ENCODE measurements around the gene LOXL3.
"Not testable (repeated sequence)": the region's sequence is repeated elsewhere in the genome, so short reads cannot be mapped to it uniquely, and the experiment has no call there.

Gene LOXL3

DNA sequence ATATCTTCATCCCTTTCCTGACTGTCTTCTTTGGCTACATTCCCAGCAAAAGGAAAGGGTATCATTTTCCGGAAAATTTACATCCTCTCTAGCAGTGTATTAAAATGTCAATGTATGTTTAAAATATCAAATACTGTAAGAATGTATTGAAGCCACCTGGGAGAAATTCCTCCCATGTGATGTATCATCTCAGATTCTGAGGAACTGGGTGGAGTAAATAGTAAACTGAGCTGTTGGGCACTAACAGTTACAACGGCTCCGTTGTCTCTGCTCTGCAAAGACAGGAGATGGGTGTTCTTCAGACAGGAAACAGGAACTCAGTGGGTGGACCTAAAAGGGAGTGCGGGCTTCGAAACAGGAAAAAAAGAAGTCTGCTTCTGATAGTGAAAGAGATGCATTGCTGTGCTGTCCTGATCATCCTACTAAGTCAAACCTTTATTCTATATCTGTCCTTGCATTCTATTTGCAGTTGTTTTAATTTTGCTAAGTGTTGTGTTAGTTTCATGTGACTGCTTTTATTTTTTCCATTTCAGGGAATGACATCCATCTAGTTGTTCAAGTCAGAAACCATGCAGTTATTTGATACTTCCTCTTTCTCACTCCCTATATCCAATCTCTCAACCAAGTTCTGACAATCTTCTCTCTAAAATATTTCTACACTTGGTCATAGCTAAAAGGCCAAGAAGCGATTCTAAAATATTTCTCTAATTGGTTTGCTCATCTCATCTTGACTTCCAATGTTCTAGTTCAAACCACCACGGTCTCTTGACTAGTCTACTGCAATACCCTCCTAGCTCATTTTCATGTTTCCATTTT lies 20.2 kb upstream of the LOXL3 start:
- DNase-seq (ENCODE audit: low read depth): no peak

DNA sequence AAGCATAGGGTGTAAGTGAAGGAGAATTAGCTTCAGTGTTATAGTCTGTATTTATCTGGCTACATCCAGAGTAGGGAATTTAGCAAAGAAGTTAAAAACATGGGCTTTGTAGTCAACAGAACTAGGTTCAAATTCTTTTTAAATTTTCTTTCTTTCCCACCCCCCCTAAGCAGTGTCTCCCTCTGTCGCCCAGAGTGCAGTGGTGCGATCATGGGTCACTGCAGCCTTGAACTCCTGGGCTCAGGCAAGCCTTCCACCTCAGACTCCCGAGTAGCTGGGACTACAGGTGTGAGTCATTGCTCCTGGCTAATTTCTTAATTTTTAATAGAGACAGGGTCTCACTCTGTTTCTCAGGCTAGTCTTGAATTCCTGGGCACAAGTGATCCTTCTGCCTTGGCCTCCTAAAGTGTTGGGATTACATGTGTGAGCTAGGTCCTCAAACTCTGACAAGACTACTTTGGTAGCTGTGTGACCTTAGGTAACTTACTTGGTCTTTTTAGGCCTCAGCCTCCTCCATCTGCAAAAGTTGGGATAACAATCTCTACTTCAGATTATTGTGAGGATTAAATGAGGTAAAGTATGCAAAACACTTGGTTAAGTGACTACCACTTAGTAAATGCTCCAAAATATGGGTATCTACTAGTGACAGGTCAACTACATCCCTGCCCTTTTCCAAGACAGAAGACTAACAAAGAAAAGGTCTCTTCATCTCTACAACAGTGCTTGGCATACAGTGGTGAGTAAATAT lies 18.6 kb upstream of the LOXL3 start:
- no peak for DNase-seq (ENCODE audit: low read depth)

DNA sequence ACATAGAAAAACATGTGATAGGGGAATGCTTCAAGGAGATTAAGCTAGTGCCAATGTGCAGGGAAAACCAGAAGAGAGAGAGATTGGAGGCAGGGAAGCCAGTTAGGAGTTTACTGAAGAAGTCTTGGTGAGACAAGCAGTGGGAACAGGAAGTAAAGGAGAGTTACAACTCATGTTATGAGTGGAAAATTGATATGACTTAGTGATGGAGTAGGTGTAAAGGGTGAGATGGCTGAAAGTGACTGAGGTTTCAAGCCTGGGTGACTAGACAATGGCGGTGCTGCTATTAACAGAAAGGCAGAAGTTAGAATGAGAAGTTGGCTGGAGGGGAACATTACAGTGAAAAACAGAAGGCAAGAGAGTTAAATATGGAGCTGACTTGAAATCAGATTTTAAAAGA lies 17.3 kb upstream of the LOXL3 start:
- no peak for DNase-seq (ENCODE audit: low read depth)

DNA sequence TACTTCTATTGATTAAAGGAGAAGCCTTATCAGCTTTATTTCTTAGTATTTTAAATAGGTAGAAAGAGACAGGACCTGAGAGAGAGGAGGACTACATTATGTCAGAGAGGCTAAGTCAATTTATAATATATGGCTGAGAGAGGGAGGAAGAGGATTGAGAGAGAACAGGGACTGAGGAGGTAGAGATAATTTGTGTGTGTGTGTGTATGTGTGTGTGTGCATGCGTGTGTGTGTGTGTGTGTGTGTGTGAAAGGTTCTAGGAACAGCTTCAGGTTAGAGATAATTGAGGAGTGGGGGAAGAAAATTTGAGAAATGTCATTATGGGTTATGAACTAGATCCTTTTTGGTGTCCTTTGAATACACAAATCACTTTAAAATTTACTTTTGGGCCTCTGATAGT lies 15.9 kb upstream of the LOXL3 start:
- DNase-seq (ENCODE audit: low read depth): no peak

DNA sequence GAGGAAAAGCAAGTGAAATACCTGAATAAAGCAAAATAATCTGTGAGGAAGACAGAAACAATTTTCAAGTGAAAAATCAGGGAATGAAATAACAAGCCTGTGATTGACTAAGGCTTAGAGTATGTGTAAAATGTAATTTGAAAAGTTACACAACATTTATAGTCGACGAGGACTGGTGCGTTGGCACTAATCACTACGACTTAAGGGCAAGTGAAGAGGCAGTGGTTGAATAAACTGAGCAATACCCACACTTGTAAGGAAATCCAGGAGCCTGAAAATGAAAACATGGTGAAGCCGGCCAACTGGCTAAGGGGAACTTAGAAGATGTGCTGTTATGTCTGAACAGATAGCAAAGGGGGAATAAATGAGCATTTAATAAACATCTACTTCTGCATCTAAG lies 14.1 kb upstream of the LOXL3 start:
- peak; percentile 83 for DNase-seq (ENCODE audit: low read depth)

DNA sequence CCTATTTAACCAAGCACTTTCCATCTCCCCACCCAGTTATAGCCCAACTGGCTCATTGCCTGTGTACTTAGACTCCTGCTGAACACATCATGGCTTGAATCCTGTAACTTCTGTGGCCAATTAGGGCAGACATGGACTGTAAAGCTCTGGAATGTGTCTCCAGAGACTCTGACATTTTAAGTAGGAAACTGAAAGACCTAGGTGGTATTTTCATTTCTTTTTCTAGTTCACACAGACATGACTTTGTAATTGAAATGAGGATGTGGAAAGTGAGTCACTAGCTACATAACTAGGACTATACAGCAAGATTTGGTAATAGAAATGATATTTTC lies 13.0 kb upstream of the LOXL3 start:
- DNase-seq (ENCODE audit: low read depth): peak; percentile 86

DNA sequence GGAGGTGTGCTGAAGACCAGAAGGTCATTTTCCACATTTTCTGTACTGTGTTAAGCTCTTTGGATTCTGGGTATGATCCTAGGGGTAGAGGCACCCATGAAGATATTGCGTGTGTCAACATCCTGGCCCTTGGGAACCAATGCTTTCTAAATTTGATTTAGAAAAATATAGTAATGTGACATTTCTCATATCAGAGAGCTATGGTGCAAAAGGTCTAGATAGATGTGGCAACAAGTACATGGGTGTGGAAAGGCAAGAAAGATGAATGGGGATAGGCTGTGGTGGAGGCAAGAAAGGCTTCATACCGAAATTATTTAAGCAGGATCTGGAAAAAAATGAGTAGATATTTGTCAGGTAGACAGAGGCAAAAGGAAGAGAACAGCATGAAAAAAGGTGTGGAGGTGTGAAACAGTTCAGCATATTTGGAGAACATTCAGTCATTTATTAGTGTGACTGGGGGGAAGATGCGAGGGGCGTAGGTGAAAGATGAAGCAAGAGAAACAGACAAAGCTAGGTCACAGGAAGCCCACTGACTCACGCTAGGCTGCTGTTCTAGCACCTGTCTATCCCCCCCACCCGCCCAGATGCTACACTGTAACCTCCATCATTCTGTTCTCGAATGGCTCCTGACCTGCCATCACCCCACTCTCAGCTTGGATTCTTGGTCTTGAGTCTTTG lies 12.5 kb upstream of the LOXL3 start:
- no peak for DNase-seq (ENCODE audit: low read depth)

DNA sequence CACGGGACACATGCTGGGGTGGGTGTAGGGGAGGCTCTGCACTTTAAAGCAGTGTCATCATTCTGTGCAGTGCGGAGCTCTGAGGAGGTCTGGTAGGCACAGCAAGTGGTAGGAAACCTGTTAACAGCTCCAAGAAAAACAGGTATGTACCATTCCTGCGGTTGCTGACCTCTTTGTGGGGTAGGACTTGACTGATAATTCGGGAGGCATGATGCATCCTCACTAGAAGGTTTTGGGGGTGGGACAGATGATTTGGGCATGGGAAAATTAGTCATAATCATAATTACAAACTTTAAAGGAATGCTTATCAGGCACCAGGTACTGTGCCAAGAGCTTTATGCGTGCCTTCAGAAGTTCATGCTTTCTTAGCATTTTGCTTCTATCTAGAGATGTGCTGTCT lies 10.5 kb upstream of the LOXL3 start:
- DNase-seq (ENCODE audit: low read depth): no peak

DNA sequence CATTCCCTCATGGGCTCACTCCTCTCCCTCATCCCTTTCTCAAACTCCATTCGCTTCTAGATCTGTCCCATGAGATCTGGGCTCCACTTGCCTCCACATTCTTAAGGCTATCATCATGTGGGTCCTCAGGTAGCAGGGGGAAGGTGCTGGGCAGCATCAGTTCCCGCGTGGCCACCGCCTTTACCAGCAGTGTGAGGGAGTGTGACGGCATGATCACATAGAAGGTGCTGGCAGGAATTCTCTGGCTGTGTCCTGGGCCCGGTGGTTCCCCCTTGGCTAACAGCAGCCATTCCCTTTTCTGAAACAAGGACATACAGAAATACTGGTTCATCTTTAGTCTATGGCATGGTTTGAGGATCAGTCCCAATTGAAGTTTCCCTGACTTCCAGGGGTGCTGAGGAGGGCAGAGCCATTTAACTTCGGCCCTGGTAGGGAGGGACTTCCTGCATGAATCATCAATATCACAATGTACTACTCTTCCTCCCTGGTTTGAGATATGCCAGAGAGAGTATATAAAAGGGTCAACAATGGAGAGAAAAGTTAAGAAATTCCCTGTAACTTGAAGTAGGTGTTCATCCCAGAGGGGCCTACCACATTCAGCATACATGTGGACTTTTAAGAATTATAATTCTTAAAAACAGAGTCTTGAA lies 8.5 kb upstream of the LOXL3 start:
- no peak for DNase-seq (ENCODE audit: low read depth)

DNA sequence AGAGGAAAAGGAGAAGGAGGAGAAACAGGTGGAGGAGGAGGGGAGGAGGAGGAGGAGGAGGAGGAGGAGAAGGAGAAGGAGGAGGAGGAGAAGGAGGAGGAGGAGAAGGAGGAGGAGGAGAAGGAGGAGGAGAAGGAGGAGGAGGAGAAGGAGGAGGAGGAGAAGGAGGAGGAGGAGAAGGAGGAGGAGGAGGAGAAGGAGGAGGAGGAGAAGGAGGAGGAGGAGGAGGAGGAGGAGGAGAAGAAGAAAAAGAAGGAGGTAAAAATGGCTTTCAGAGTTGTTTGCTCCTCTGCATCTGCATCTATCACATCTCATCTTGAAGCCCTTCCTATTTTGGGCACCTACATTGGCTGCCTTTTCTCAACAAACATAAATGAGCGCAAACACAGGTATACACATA lies 7.3 kb upstream of the LOXL3 start:
- DNase-seq (ENCODE audit: low read depth): not testable (repeated sequence)

DNA sequence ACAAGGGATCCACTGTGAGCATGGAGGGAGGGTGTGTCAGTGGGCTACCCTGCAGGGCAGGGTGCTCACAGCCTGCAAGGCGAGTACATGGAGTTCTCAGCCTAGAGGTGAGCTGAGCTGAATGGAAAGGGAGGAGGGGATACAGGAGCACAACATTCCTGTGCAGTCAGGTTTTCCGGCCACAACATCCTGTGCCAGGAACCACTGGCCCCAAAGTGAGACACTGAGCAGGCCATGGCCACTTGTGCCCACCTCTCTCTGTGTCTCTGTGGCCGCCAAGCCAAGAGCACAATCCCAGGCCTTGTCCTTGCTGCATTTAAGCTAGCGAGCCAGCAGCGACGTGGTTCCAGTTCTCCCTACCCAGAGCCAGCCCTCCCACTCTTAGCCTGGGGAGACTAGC lies 6.8 kb upstream of the LOXL3 start:
- no peak for DNase-seq (ENCODE audit: low read depth)

DNA sequence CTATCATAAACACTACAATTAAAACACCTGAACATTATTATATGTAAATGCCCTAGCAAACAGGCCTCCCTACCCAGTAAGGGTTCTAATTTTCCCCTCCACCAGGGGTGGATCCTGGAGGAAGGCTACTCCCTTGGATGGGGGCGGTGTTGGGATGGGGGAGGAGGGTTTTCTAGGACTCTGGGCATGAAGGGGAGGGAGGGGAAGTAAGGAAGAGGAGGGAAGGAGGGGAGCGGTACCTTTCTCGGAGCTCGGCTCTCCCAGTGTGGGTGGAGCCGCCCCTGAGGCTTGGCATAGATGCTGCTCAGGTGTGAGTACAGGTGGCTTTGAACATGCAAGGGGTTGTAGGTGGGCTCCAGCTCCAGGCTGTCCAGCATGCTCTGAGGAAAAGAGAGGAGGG lies 6.2 kb upstream of the LOXL3 start:
- DNase-seq (ENCODE audit: low read depth): no peak

DNA sequence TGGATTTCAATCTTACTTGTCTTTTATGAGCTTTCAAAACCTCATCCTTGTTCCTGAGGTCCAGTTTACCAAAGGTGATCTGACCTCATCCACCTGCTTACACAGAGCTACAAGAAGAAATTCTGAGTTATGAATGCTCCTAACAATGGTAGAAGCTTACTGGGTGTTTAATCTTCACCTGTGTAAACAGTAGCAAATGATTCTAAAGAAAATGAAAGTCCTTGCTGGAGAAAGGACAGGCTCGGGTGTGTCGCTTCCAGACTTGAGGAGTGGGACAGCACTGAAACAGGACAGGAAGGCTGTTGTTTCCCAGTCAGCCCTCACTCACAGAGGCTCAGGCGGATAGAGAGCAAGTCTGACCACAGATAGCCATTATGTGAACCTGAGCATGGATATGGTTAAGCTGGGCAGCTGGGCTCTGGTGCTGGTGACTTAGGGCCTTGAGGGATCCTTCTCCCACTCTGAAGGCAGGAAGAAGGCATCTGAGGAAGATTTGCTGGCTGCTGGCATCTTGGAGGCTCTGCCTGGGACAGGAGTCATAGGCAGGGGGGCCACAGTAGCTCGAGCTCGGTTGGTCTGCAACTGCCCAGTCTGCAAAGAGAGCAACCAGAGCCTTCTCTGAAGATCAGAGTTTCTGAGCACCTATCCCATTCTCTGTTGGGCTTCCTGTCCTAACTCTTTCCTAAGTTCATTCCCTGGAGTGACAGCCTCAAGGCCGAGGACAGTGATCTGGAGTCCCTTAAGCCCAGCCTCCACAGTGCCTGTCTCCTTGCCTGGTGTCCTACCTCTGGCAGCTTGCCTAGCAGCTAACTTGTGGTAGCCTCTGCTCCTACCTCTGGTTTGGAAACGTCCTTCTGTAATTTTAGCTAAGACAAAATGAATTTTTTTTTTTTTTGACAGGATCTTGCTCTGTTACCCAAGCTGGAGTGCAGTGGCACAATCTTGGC lies 4.8 kb upstream of the LOXL3 start:
- DNase-seq (ENCODE audit: low read depth): no peak

DNA sequence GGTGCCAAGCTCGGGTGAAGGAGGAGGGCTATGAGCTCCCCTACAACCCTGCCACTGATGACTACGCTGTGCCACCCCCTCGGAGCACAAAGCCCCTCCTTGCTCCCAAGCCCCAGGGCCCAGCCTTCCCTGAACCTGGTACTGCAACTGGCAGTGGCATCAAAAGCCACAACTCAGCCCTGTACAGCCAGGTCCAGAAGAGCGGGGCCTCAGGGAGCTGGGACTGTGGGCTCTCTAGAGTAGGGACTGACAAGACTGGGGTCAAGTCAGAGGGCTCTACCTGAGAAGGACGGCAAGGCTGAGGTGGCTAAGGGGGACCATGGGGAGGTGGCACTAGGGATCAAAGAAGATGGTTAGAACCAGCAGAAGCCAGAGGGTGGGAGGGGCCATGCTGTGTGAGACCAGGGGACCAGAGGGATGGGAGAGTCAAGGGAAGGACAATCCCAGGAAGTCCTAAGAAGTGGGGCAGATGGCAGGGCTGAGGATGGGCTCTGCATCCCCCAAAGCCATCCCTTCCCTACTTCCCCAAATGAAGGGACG lies 3.2 kb upstream of the LOXL3 start:
- DNase-seq (ENCODE audit: low read depth): no peak

DNA sequence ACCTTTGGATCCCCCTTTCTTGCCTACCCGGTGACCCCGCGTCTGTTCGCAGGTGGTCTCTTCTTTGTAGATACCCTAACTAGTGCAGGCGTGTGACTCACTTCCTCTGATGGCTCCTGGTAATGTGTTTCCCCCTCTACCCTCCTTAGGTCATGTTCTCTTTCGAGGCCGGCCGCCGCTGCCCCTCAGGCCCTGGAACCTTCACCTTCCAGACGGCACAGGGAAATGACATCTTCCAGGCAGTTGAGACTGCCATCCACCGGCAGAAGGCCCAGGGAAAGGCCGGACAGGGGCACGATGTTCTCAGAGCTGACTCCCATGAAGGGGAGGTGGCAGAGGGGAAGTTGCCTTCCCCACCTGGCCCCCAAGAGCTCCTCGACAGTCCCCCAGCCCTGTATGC lies 2.4 kb upstream of the LOXL3 start:
- no peak for DNase-seq (ENCODE audit: low read depth)

DNA sequence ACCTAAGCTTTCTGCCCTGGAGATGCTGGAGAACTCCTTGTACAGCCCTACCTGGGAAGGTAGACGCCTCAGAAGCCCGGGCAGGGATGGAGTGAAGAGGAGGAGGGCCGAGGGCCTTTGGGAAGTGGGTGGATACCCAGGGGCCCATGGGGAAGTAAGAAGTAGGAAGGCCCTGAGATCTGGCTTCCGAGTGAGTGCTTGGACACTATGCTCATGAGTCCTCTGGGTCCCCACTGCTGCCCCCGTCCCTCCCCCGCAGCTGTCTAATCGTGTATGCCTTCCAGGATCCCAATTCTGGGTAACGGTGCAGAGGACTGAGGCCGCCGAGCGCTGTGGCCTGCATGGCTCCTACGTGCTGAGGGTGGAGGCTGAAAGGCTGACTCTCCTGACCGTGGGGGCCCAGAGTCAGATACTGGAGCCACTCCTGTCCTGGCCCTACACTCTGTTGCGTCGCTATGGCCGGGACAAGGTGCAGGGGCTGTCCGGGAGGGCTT lies 1.9 kb upstream of the LOXL3 start:
- DNase-seq (ENCODE audit: low read depth): no peak

DNA sequence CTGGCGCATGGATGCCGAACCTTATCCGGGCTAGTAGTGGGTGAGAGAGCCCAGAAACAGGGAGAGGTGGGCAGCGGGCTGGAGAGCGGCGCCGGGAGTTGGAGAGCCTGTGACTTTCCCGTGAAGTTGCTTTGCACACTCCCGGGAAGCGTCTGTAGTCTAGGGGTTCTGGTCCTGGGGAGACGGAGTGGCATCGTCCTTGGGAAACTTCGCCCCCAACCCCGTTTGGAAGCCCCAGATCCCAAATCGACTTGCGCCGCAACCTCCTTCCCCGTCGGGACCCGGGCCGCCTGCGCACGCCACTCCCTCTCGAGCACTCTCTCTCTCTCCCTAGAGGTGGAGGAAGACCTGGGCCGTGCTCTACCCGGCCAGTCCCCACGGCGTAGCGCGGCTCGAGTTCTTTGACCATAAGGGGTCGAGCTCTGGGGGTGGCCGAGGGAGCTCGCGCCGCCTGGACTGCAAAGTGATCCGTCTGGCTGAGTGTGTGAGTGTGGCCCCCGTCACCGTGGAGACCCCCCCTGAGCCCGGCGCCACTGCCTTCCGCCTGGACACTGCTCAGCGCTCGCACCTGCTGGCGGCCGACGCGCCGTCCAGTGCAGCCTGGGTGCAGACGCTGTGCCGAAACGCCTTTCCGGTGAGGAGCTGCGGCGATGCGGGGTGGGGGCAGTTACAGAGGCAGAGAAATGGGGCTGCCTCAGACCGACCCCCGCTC lies 1.2 kb upstream of the LOXL3 start:
- DNase-seq (ENCODE audit: low read depth): no peak

DNA sequence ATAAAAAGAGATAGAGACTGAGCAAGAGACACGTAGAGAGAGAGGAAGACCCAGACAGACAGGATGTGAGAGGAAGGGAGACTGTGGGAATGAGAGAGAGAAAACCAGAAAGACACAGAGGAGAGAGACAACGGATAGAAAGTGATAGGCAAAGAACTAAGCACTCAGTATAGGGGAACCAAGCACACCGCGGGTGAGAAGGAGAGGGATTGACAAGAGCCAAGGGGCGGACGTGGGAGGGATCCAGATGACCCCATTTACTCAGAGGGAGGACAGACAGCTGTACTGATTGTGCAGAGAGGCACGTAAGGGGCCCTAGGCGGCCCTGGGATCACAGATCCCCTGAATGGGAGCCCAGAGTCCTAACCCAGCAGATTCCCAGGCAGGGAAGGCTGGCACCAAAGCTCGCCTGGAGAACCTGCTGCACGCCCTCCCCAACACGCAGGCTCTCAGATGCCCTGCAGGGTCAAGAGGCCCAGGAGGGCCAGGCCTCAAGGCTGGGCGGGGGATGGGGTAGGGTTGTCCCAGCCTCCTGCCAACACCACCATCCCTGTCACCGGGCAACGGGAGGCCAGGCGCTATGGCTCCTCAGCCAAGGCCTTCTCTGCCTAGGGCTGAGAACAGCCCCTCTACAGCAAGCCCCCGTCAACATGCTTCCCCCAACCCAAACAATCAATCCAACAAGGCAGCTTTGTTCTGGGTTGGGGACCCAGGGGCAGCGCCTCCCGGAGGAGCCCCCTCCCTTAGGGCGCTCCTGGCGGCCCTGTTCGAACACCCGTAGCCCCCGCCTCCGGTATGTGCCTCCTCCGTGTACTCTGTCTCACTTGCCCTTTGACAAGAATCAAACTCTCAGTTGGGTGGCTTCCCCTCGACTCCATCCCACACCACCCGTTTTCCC lies 579 bp downstream of the LOXL3 start:
- DNase-seq (ENCODE audit: low read depth): no peak
